Lower leg skin (tissue), 4 donors: ENCODE measurements around the gene HCRT. TPM values are rescaled to one million over a fixed set of nuclear protein-coding genes. Genes with fewer than 3 reads are reported as not detected.

Experiments used
- DNase-seq, 2 donors: peaks; one replicate each; pipeline ENCODE4 v3.0.0-alpha.2; 2019; ENCODE audit warnings: low spot score in 2 of 2
- H3K4me3 ChIP-seq: fragments of 200-600 bp; sonication (generic); 2 replicates; pipeline ENCODE4 v1.5.1; 2017; ENCODE audit warnings: mild to moderate bottlenecking, low read depth; ENCODE audit not compliant: poor library complexity, severe bottlenecking
- CTCF ChIP-seq, 3 donors: fragments of 450-650 bp; IDR thresholded peaks; one replicate each; pipeline ENCODE4 v1.5.1; 2016; ENCODE audit warnings: antibody characterized with exemption in 3 of 3, mild to moderate bottlenecking in 3 of 3, moderate library complexity in 2 of 3
- POLR2A ChIP-seq, 2 donors: fragments of 450-650 bp; IDR thresholded peaks; one replicate each; pipeline ENCODE4 v1.6.1; 2016 to 2017; ENCODE audit warnings: antibody characterized with exemption in 2 of 2, mild to moderate bottlenecking in 1 of 2, moderate library complexity in 1 of 2
- WGBS, 2 donors: methylation state at CpG; one replicate each; pipeline ENCODE4 v1.1.5; 2018; 5-methylcytosine and 5-hydroxymethylcytosine counted together
- intact Hi-C: fragments of 100-400 bp; cut with DNase I; formaldehyde crosslinking; loops from one replicate; pipeline ENCODE4 v1.15.0; 2023; ENCODE audit warnings: low total_unique reads
- total RNA-seq, 4 donors: library from RNA; depleted of rRNA; stranded (reverse); fragments of >200 nt; gene quantifications; one replicate each; pipeline ENCODE4 v1.1.0, GENCODE V29; 2016

HCRT gene
- total RNA-seq, 4 donors from 2014 or later = not detected

GRCh38 chr17:42192189-42193126, 7.2 kb upstream of the HCRT start:
- TF ChIP-seq POLR2A (IDR thresholded peaks at IDR 0.05) = no peak
- TF ChIP-seq CTCF (IDR thresholded peaks at IDR 0.05) = no peak
- 91 to 92% methylated on average over 19 to 23 of the region's 23 CpGs for WGBS, 2 donors
- H3K4me3 ChIP-seq = no peak overlapping the region
- intact Hi-C loops = no loop called here
- no peak for DNase-seq

DNA sequence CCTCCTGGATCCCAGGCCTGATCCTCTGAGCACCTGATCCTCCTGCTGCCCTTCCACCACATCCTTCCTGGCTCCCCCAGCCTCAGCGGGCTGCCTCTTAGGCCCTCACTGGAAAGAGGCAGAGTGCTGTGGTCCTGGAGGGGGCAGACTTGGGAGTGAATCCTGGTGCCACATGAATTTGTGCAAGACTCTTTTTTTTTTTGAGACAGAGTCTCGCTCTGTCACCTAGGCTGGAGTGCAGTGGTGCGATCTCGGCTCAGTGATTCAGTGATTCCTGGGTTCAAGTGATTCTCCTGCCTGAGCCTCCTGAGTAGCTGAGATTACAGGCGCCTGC, 6.0 kb upstream of the HCRT start:
- H3K4me3 ChIP-seq = no peak overlapping the region
- TF ChIP-seq CTCF (IDR thresholded peaks at IDR 0.05) (no peak), POLR2A (IDR thresholded peaks at IDR 0.05) (no peak)
- 96 to 98% methylated on average over 5 of the region's 5 CpGs for WGBS, 2 donors
- intact Hi-C loops = no loop called here
- no peak for DNase-seq

GRCh38 chr17:42190491-42191274, 5.4 kb upstream of the HCRT start:
- H3K4me3 ChIP-seq = no peak overlapping the region
- TF ChIP-seq POLR2A (IDR thresholded peaks at IDR 0.05) (no peak), CTCF (IDR thresholded peaks at IDR 0.05) (no peak)
- intact Hi-C loops = no loop called here
- WGBS, 2 donors = 86 to 91% methylated on average over 17 of the region's 17 CpGs
- no peak for DNase-seq

- WGBS, 2 donors = 76 to 83% methylated on average over 10 to 11 of the region's 11 CpGs
Observed at GRCh38 chr17:42189651-42189965, 4.4 kb upstream of the HCRT start.

DNA sequence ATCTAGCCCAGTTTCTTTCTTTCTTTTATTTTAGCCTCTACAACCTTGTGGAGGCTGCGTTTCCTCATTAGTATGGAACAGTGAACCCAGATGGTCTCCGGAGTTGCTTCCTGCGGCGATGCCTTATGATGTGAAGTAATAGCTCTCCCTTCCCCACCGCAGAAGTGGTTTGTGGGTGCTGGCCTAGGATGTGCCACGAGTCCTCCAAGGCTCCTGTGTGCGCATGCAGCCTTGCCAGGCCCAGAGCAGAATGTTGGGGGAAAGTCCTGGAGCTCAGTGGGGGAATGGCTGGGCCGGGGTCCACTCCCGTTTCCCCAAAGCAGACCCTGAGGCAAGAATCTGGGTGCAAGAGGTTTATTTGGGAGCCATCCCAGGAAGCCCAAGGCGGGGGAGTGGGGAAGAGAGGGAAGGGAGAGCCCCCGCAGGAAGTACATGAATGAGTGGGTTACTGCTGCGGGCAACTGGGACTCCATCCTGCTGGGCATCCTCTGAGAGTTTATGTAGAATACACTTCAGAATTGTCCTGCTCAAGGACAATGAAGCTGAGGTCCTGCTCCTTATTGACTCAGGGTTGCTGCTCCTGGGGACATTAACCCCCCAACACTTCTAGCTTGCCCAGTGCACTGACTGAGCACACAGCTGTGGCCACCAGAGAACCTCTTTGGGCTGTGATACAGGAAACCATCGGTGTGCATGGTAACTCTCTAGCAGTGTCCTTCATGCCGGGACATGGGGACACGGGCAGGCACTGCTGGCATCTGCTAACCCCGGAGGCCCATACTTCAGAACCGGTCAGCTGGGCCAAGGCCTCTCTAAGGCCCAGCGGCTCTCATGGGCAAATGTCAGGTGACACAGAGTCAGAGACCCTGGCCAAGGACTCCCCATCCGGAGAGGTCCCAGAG, 3.7 kb upstream of the HCRT start:
- TF ChIP-seq CTCF (IDR thresholded peaks at IDR 0.05) (no peak), POLR2A (IDR thresholded peaks at IDR 0.05) (no peak)
- DNase-seq = no peak
- 78 to 80% methylated on average over 16 to 19 of the region's 19 CpGs for WGBS, 2 donors
- intact Hi-C loops = no loop called here
- H3K4me3 ChIP-seq = no peak overlapping the region

More at GRCh38 chr17:42189651-42189965, 4.4 kb upstream of the HCRT start:
- TF ChIP-seq POLR2A (IDR thresholded peaks at IDR 0.05) = no peak
- intact Hi-C loops = no loop called here
- H3K4me3 ChIP-seq = no peak overlapping the region
- no peak for DNase-seq
